Daoy (cell line): Measurements from ENCODE around the gene MOSPD3. TPM values are rescaled to one million over a fixed set of nuclear protein-coding genes. Genes with fewer than 3 reads are reported as not detected.

Experiments used
- DNase-seq: peaks from one replicate; pipeline ENCODE4 v3.0.0-alpha.2; 2015; ENCODE audit warnings: low read depth
- total RNA-seq: library from RNA; depleted of rRNA; stranded (reverse); fragments of >200 nt; shearing (Covaris generic); gene quantifications from 2 replicates; pipeline ENCODE4 v1.2.3, GENCODE V29; 2014

MOSPD3 gene
- total RNA-seq, 1 experiment from 2014 or later, result 9.7 TPM

DNA sequence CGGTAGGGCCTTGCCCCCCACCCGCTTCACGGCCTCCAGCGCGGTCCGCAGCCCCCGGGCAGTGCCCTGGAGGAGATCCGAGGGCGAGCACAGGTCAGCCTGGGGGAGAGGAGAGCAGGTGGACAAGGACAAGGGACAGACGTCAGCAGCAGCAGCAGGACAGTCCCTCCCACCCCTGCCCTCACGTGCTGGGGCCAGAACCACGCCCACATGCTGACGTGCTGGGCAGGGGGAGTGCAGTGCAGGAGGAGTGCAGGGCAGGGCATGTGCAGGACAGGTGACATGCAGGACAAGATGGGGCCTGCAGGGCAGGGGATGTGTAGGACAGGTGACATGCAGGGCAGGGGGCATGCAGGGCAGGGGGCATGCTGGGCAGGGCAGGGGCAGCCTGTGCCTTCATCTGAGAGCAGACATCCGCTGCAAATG, 37.1 kb upstream of the MOSPD3 start:
- DNase-seq, result peak; percentile 38

DNA sequence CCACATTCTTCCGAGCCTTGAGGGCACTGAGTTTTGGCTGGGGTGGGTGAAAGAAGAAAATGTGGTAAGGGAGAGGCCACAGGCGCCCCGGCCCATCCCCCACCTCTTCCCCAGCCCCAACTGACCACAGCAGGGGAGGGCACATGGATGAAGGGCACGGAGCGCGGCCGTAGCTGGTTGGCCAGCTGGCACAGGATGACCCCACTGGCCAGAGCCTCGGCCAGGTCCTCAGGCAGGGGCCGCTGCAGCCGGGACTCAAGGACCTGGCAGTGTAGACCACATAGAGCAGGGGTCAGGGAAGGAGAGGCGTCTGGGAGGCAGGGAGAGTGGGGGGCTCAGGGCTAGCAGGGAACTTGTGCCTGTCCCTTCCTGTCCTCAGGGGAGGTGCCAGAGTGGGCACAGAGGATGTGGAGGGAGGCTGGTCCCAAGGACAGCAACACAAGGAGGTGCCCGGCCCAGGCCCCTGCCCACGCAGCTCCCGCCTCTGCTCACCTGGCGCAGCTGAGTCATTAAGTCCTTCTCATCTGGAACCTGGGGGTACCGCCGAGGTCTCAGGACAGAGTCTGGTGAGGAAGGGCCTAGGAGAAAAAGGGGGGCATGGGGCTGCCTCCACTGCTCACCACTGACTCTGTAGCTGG, 36.5 kb upstream of the MOSPD3 start:
- DNase-seq, result no peak

DNA sequence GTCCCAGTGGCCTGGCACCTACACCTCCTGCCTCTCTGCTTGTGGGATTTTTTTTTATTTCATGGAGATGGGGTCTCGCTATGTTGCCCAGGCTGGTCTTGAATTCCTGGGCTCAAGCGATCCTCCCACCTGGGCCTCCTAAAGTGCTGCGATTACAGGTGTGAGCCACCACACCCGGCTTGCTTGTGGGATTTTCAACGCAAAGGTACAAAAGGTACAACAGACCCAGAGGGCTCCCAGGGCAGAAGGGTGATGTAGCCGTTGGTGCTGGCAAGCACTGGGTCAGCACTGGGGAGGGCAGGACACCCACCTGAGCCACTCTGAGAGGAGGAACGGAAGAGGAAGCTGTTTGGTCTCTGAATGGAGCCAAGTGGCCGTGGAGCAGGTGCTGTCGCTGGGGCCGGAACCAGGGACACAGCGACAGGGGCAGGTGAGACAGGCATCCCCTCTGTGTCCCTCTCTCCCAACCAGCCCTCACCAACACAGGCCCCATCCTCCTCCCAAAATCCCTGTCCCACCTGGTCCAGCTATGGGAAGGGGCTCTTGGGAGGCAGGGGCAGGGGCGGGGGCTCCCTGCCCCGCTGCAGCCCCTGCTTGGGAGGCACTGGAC, 35.9 kb upstream of the MOSPD3 start:
- DNase-seq, result no peak

DNA sequence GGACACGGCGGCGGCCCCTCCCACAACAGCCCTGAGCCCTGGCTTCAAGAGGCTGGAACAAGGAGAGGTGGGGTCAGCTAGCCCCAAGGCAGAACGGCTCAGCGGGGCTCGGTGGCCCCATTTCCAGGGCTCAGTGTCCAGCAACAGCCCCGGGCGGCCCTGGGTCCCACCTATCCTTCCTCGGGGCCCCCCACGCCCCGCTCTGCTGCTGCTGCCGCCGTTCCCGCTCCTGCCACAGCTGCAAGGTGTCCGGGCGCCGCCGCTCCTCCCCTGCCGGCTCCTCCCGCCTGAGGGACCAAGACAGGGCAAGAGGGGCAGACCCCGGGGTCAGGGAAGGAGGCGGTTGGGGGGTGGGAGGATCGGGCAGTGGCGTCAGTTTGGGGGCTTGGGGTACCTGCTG, 35.2 kb upstream of the MOSPD3 start:
- DNase-seq, result no peak

DNA sequence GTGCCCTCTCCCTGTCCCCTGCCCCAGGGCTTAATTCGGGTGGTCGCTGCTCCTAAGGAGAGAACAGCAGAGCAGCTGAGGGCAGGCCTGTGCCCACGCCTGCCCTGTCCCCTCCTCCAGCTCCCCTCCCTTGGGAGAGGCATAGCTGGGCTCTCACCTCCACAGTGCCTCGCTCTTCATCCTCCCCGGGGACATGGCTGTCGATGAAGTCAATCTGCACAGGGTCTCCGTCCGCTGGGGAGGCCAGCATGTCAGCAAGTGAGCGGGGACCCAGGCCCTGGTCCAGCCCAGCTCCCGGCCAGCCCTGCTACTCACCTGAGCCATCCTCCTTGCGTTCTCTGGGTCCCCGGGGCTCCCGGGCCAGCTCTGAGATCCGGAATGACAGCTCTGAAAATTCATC, 34.8 kb upstream of the MOSPD3 start:
- no peak for DNase-seq

DNA sequence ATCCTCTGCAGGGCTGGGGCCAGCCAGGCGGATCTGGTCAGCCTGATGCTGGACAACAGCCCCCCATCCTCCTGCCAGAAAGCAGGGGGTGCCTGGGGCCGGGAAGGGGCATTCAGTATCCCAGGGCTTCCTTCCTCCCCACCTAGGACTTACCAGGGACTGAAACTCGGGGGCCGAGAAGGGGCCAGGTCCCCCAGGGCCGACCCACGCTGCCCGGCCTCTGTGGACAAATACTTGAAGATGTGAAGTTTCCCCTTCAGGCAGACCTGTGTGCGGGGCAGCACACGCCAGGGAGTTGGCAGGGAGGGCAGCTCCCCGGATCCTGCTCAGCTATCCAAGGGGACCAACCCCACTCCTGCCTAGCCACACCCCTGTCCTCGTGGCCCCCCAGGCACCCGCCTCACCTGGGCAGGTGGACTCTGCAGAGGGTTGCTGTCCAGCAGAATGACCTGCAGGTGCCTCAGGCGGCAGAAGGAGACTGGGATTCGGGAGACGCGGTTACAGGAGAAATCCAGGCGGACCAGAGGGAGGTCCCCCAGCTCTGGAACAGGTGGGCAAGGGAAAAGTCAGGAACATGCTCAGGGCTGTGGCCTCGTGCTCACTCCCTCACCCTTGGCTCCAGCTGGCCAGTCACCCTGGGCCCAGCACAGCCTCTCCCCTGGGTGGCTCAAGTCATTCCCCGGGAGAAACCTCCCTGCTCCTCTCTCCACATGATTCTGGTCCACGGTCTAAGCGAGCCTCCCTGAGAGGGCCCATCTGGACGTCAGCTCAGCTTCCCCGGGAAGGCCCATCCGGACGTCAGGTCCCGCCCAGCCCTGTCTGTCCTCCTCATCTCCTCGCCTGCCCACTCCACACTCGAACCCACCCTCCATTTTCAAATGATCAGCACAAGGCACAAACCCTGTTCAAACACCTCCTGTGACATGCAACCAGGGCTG, 33.8 kb upstream of the MOSPD3 start:
- no peak for DNase-seq

DNA sequence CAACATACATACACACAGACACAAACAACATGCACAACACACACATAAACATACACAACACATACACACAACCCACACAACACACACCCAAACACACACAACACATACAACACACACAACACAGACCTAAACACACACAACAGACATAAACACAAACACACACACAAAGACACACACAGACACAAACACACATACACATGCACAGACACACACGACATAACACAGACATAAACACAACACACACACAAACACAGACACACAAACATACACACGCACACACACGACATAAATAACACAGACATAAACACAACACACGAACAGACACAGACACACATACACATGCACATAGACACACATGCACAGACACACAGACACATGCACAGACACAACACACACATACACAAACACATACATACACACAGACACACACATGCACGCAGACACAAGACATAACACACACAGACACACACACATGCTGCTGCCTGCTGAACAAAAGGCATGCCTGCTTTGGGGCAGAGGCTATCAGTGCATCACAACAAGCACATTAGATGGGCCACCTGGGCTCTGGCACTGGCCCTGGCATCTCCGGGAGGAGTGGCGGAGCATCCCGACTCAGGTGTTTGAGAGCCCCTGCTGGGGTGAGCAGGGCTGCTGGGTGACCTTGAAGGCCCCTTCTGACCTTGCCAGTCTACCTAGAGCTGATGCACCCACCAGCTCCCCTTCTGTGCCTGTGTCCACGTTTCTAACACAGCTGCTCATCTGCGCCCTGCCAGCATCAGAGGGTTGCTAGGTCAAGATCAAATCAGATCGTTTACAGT, 31.7 kb upstream of the MOSPD3 start:
- no peak for DNase-seq

DNA sequence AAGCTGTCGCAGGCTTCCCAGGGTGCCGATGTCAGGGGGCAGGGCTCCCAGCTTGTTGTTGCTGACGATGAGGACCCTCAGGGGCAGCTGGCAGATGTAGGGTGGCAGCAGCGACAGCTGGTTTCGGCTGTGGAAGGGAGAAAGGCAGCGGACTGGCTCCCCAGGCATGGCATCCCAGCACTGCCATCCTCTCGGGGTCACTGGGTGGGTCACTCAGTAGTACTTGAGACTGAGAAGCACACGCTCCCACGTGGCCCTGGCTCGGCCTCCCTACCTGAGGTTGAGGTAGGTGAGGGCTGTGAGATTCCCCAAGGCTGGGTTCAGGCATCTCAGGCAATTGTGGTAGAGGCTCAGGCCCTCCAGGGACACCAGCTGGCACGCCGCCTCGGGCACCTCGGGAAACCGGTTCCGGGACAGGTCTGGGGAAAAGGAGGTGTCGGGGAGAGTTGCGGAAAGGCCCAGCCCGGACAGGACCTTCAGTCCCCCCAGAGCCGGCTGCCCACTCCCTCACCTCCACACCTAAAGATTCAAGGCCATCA, 30.2 kb upstream of the MOSPD3 start:
- DNase-seq, result no peak

DNA sequence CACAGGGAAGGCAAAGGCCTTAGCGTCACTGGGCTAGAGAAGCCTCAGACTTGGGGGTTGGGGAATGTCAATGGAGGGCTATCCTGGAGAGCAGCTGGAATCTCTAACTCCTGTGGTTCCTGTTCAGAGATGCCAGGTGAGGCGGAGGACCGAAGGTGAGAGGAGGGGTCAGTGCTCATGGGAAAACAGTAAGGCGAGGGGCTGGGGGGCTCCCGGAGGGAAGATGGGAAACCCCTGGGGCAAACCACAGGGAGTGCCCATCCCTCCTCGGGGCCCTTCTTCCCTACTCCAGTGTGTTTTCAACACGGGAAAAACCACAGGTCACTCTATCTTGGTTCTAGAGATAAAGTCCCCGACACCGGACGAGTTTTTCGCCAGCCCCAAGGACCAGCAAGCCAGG, 29.7 kb upstream of the MOSPD3 start:
- no peak for DNase-seq

DNA sequence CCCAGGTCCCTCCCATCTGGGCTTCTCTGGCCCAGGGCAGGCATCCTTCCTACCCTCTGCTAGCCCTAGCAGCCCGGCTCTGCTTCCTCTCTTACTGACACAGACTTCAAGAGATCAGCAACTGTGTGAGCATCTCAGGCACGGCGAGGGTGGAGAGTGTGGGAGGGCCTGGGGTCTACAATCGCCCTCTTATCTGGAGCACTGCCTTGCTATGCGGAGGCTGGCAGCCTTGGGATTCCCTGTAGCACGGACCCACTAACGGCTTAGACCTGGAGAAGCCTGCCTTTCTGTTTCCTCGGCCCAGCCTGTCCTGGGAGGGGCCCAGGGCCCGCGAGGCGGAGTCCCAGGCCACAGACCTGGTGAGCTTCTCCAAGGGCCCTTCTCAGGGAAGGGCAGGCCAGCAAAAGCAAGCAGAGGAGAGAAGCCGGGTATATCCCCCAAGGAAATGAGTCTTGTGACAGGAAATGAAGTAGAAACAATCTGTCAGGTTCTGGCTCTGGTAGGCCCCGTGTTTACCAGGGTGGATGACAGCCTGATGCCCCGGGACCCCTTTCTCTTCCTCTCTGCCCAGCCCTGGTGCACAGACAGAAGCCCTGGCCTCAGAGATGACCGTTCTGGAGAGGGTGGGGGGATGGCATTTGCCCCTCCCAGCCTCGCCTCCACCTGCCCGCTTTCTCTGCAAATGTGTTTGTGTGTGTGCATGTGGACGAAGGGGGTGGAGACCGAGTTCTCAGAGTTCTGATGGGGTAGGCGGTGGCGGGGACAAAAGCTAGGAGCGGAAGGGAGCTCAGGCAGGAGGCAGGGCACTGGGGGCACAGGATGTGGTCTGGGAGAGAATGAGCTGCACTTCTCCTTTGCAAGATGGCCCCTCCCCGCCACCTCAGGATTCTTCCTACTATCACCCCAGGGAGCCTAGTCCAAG, 28.9 kb upstream of the MOSPD3 start:
- DNase-seq, result no peak

DNA sequence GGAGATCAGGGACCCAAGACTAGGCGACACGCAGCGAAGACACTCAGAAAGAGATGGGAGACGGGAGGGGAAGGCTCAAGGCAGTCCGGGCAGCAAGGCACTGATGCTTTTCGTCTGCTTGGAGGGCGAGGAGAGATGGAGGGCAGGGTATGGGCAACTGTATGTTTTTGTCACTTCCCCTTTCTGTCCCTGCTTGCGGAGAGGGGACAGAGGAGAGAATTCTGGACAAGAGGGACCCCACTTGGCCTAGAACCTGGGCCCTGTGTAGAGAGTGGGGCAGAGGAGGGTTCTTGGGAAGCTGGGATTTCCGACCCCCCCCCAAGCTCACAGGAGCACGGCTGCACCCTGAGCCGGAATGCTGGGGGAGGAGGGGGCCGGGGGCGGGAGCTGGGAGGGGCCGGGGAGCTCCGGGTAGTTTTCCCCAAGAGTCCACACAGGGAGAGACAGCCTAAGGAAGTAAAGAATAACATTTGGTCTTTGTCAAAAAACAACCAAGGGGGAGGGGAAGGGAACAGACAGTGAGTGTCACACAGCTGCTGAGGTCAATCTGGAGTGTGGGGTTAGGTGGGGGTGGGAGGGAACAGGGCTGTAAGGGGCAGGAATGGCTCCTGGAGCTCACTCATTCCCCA, 28.2 kb upstream of the MOSPD3 start:
- DNase-seq, result no peak

DNA sequence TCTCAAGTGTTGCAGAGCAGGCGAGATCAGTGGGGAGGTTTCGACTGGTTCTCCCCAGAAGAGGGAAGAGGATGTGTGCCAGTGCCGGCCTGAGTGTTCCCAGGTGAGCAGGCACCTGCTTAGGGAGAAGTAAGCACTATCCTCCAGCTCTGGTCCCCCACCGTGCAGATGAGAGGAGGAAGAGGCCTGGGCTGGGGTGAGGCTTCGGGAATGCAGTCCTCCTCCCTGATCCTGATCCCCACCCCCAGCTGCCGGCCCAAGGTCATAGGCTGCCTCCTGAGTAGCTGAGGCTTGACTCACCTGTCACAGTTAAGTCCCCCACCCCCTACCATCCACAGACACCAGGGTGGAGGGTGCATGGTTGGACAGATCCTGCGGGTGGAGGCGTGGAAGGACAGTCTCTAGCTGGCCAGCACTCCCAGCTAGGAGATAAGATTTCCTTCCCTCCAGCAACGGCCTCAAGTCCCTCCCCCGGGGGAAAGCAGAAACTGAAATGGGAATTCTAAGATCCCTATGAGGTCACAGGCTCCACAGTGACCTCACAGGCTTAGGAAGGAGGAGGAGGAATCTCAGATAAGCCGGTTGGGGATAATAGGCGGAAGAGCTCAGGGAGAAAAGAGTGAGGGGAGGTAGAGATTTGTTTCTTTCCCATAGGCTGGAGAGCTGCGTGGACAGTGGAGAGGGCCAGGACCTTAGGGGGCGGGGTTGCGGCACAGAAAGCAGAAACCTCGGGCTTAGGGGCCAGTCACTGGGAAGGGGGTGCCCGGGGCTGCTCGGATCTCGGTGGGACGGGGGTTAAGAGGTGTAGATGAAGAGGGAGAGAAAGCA, 27.4 kb upstream of the MOSPD3 start:
- DNase-seq, result peak; percentile 47

DNA sequence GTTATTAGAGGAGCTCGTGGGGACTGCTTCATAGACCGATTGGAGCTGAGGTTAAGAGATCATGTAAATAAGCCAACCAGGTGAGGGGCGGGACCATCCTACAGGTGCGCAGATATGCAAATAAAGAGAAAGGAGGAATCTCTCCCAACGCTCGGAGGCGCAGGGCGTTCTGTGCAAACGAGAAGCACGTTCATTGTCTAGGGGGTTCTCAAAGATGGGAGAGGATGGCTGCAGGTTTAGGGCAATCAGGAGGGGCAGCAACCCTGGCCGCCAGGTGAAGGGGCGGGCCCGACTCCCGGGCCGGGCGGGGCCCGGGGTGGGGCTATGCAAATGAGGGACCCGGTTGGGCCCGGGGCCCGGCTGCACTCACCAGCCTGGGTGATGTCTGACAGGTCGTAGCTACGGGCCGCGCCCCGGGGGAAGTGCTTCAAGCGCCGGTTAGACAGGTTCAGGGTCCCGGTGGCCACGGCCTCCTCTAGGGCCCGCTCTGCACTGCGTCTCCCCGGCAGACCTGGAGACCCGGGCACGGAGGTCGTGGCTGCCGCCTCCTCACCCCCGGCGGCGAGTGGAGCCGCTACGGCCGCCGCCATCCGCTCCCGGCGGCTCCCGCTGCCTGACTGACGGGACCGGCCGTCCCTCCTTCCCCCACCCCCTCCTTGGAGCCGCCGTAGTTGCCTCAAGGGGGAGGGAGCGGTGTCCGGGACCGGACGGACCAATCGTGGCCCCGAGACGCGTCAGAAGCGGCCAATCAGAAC, 26.7 kb upstream of the MOSPD3 start, which contains the start of gene LRCH4:
Gene LRCH4 (minus strand): TSS at position 619 of the 755 bp plus-strand sequence. CDS start 29 bp downstream, at position 590.
- no peak for DNase-seq

DNA sequence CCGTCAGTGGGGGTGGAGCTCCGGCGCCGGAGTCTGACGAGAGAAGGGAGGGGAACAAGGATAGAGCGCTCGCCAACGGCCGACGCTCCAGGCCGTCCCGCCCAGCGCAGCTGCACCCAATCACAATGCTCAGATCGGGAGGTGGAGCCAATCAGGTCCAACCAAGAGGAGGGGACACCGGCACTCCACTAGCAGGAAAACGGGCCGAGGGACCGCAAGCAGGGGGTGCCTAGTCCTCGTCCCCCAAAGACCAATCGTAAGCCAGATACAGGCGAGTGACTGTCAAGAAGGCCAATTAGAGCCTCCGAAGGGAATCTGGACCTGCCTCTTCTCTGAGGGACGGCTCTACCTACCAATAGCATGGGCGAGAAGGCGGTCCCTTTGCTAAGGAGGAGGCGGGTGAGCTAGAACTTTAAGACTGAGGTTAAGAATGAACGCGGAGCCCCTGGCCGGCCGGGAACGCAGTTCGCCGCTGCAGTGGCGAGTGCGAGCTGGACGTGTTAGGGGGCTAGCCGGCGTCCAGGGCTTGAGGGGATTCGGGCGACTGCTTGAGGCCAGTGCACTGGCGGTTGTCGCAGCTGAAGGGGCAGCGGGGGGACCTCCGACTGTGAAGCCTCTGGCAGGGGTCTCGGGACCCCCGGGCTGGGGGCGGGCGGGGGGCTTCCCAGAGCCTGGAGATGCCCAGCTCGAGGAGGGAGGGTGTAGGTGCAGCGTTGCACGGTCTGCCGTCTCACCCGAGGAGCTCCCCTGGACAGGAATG, 25.9 kb upstream of the MOSPD3 start, which contains the start of gene FBXO24:
Gene FBXO24 (plus strand): TSS at position 63 of the 760 bp plus-strand sequence. CDS start 298 bp downstream, at position 361.
- DNase-seq, result peak; percentile 100

DNA sequence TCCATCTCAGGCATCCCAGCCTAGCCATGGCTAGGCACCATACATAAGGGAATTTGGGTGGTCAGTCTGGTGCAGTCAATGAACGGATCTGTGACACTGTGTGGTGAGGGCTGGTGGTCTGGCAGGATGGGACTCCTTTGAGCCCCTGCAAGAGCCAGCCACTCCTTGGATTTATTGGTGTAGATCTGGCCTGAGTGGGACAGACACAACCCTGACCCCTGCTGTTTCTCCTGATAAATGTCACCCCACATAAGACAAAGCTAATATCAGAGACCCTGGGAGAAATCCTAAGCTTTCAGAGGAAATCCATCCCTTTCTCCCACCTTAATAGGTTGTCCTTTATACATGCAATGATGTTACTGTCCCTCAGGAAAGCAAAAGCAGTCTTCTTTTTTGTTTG, 23.9 kb upstream of the MOSPD3 start:
- DNase-seq, result peak; percentile 40

DNA sequence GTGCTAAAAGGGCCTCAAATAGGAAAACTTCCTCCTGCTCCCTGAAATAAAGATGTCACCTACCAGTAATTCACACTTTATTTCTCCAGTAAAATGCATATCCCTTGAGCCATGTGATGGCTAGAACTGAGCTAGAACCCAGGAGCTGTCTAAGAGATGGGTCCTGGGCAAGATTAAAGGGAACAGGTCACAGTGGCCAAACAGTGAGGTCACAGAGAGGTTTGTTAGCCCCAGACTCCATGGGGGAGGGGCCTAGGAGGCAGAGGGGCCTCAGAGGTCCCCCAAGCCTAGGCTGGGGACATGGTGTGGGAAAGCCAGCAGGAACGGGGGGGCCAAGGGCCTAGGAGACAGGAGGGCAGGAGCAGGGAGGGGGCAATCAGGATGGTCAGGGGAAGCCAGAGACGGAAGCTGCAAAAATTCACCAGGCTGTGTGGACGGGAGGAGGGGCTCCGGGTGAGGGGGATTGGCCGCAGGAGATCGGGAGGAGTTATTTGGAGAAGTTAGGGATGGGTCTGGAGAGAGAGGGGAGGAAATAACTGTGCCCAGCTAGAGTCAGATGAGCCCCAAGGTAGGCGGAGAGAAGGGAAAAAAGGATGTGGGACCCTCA, 22.9 kb upstream of the MOSPD3 start:
- DNase-seq, result no peak
